Stimulated activated memory B cell treated with anti-CD40 and anti-IgM and Interleukin-4, amounts not matched to agents 10 μg/mL and 1 μg/mL and 100 μg/mL, for 72 hours (primary cell): ENCODE data around the gene CARS1.
A peak's percentile ranks its signal among the peaks of the same experiment; 100 is the strongest.

Experiments
- ATAC-seq: fragments of 150-1000 bp; cut with Tn5 transposase; 2 replicates; pipeline ENCODE4 v1.10.0; 2021
- H3K27ac Mint-ChIP-seq: one replicate; pipeline ENCODE4 v1.8.0; 2022; ENCODE audit warnings: mild to moderate bottlenecking, mixed read lengths
- H3K27me3 Mint-ChIP-seq: one replicate; pipeline ENCODE4 v1.8.0; 2022; ENCODE audit warnings: mixed read lengths
- H3K36me3 Mint-ChIP-seq: one replicate; pipeline ENCODE4 v1.8.0; 2022; ENCODE audit warnings: mixed read lengths
- H3K4me1 Mint-ChIP-seq: one replicate; pipeline ENCODE4 v1.8.0; 2022; ENCODE audit warnings: mixed read lengths
- H3K4me3 Mint-ChIP-seq: one replicate; pipeline ENCODE4 v1.8.0; 2022; ENCODE audit warnings: mild to moderate bottlenecking, moderate library complexity, mixed read lengths
- H3K9me3 Mint-ChIP-seq: one replicate; pipeline ENCODE4 v1.8.0; 2022; ENCODE audit warnings: mixed read lengths

The CARS1 gene

GRCh38 chr11:2963761-2964160 is 93.5 kb downstream of the CARS1 start:
- ATAC-seq, result no peak
- Mint-ChIP-seq H3K4me3 (no peak overlapping the region), H3K4me1 (peaks cover 24% of the 10 kb centered on the region), H3K36me3 (peaks cover 78% of the 10 kb centered on the region), H3K27ac (no peak overlapping the region), H3K9me3 (no peaks in the 10 kb centered on the region), H3K27me3 (no peaks in the 10 kb centered on the region)

GRCh38 chr11:2963112-2963754 is 94.0 kb downstream of the CARS1 start:
- H3K4me1 Mint-ChIP-seq, result peaks cover 24% of the 10 kb centered on the region
- H3K4me3 Mint-ChIP-seq, result no peak overlapping the region
- peak overlapping the region; percentile 32 for H3K27ac Mint-ChIP-seq
- no peaks in the 10 kb centered on the region for H3K27me3 Mint-ChIP-seq
- ATAC-seq, result no peak
- H3K9me3 Mint-ChIP-seq, result no peaks in the 10 kb centered on the region
- peaks cover 83% of the 10 kb centered on the region for H3K36me3 Mint-ChIP-seq

GRCh38 chr11:2961080-2961479 is 96.1 kb downstream of the CARS1 start:
- ATAC-seq, result no peak
- peaks cover 83% of the 10 kb centered on the region for H3K36me3 Mint-ChIP-seq
- no peaks in the 10 kb centered on the region for H3K9me3 Mint-ChIP-seq
- peaks cover 24% of the 10 kb centered on the region for H3K4me1 Mint-ChIP-seq
- peak overlapping the region; percentile 53 for H3K27ac Mint-ChIP-seq
- H3K4me3 Mint-ChIP-seq, result no peak overlapping the region
- H3K27me3 Mint-ChIP-seq, result no peaks in the 10 kb centered on the region

- no peak for ATAC-seq
- Mint-ChIP-seq H3K27me3 (no peaks in the 10 kb centered on the region), H3K4me3 (no peak overlapping the region), H3K36me3 (peaks cover 85% of the 10 kb centered on the region), H3K4me1 (peaks cover 24% of the 10 kb centered on the region), H3K27ac (no peak overlapping the region), H3K9me3 (no peaks in the 10 kb centered on the region)
Measured at GRCh38 chr11:2960139-2960538, 97.1 kb downstream of the CARS1 start.

GRCh38 chr11:2958251-2958650 is 99.0 kb downstream of the CARS1 start:
- ATAC-seq, result no peak
- peaks cover 23% of the 10 kb centered on the region for H3K4me1 Mint-ChIP-seq
- peaks cover 74% of the 10 kb centered on the region for H3K36me3 Mint-ChIP-seq
- H3K9me3 Mint-ChIP-seq, result no peaks in the 10 kb centered on the region
- H3K27me3 Mint-ChIP-seq, result no peaks in the 10 kb centered on the region
- H3K4me3 Mint-ChIP-seq, result no peak overlapping the region
- no peak overlapping the region for H3K27ac Mint-ChIP-seq

GRCh38 chr11:2955906-2956476 is 101.2 kb downstream of the CARS1 start:
- Mint-ChIP-seq H3K9me3 (no peaks in the 10 kb centered on the region), H3K36me3 (peaks cover 69% of the 10 kb centered on the region), H3K27me3 (no peaks in the 10 kb centered on the region), H3K4me3 (no peak overlapping the region), H3K4me1 (peaks cover 2% of the 10 kb centered on the region), H3K27ac (no peak overlapping the region)
- no peak for ATAC-seq

- ATAC-seq, result no peak
- H3K36me3 Mint-ChIP-seq, result peaks cover 74% of the 10 kb centered on the region
- no peak overlapping the region for H3K27ac Mint-ChIP-seq
- no peaks in the 10 kb centered on the region for H3K4me1 Mint-ChIP-seq
- no peak overlapping the region for H3K4me3 Mint-ChIP-seq
- H3K27me3 Mint-ChIP-seq, result no peaks in the 10 kb centered on the region
- H3K9me3 Mint-ChIP-seq, result no peaks in the 10 kb centered on the region
Measured at GRCh38 chr11:2954263-2954662, 103.0 kb downstream of the CARS1 start.

GRCh38 chr11:2952290-2952689 is 104.9 kb downstream of the CARS1 start:
- Mint-ChIP-seq H3K27ac (no peak overlapping the region), H3K4me3 (no peak overlapping the region), H3K4me1 (no peaks in the 10 kb centered on the region), H3K9me3 (no peaks in the 10 kb centered on the region), H3K27me3 (no peaks in the 10 kb centered on the region), H3K36me3 (peaks cover 80% of the 10 kb centered on the region)
- no peak for ATAC-seq

- H3K36me3 Mint-ChIP-seq, result peaks cover 77% of the 10 kb centered on the region
- ATAC-seq, result no peak
- H3K27ac Mint-ChIP-seq, result no peak overlapping the region
- no peaks in the 10 kb centered on the region for H3K9me3 Mint-ChIP-seq
- H3K4me3 Mint-ChIP-seq, result no peak overlapping the region
- H3K27me3 Mint-ChIP-seq, result no peaks in the 10 kb centered on the region
- peaks cover 3% of the 10 kb centered on the region for H3K4me1 Mint-ChIP-seq
Measured at GRCh38 chr11:2951231-2952110, 105.8 kb downstream of the CARS1 start.
